Measurements from ENCODE around the gene PCDHB1. TPM values are rescaled to one million over a fixed set of nuclear protein-coding genes. Genes with fewer than 3 reads are reported as not detected.

Gene PCDHB1
- total and polyA plus RNA-seq, 2 donors (not counting 3 experiments of a cell fraction or from before 2014, with no cell fraction given), result not detected

DNA sequence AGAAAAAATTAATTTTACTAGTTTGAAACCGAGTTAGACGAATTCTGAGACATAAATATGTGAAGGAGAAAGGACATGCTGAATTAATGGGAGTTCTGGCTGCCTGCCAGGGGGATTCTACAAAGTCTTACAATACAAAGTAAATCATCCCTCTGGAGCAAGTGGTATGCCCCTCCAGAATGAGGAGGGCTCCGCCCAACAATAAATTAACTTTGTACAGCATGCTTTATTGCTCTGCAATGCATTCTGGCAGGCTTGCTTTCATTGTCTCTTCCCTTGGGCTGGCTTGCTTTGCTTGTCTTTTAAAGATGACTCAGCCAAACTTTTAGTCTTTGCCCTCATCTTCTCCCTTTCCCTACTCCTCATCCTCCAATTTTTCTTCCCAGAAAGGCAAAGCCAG lies 11.7 kb upstream of the PCDHB1 start:
- intact Hi-C loops (cut with micrococcal nuclease), result no loop called here
- CTCF ChIA-PET, result interaction anchor here (0.6 to 2.3 kb wide), 15 partner anchors 12 to 245 kb away, joined by 3 to 34 read pairs (median 4); partner anchors contain the start of genes PCDHA10, PCDHA11, PCDHA13 and PCDHA2
- BruUV-seq (replicated peaks), result no TSS peak
- no peaks in the 10 kb centered on the region for H4K20me1 ChIP-seq (replicated peaks; ENCODE audit: control insufficient read depth, extremely low read depth, insufficient read depth, low read length)
- H3K27me3 ChIP-seq (ENCODE audit: control insufficient read depth in 2 of 2, insufficient read depth in 2 of 2, low read length in 2 of 2), result no peaks in the 10 kb centered on the region
- DNase-seq (ENCODE audit: low read depth, low spot score), result no peak
- POLR2A ChIA-PET, result no interaction called here
- dilution Hi-C loops (cut with MboI; ENCODE audit: extremely low pct_ligation_motif_present, low sequenced_read_pairs), result no loop called here
- no peaks in the 10 kb centered on the region for H3K9me1 ChIP-seq (replicated peaks; ENCODE audit: control insufficient read depth, extremely low read depth, insufficient read depth, low read length)
- H3K9me3 ChIP-seq (replicated peaks; ENCODE audit: control insufficient read depth, insufficient read depth, low read length), result no peaks in the 10 kb centered on the region
- no peak overlapping the region for H3K4me2 ChIP-seq (ENCODE audit: insufficient read depth, low read length)
- TF ChIP-seq POLR2AphosphoS5 (IDR thresholded peaks at IDR 0.05; ENCODE audit: insufficient read depth, low read depth, low read length) (no peak), JUN (IDR thresholded peaks at IDR 0.05; ENCODE audit: borderline replicate concordance, insufficient read depth, insufficient read length, low read depth) (no peak), FOS (IDR thresholded peaks at IDR 0.05; ENCODE audit: borderline replicate concordance, insufficient read depth, low read length) (no peak), GATA2 (IDR thresholded peaks at IDR 0.05; ENCODE audit: insufficient read depth, insufficient read length, low read depth, low read length) (no peak), MYC (IDR thresholded peaks at IDR 0.05; ENCODE audit: low read depth, low read length) (no peak), POLR2A (IDR thresholded peaks at IDR 0.05; ENCODE audit: low read depth, low read length) (no peak)
- TF ChIP-seq, protein P1, sequence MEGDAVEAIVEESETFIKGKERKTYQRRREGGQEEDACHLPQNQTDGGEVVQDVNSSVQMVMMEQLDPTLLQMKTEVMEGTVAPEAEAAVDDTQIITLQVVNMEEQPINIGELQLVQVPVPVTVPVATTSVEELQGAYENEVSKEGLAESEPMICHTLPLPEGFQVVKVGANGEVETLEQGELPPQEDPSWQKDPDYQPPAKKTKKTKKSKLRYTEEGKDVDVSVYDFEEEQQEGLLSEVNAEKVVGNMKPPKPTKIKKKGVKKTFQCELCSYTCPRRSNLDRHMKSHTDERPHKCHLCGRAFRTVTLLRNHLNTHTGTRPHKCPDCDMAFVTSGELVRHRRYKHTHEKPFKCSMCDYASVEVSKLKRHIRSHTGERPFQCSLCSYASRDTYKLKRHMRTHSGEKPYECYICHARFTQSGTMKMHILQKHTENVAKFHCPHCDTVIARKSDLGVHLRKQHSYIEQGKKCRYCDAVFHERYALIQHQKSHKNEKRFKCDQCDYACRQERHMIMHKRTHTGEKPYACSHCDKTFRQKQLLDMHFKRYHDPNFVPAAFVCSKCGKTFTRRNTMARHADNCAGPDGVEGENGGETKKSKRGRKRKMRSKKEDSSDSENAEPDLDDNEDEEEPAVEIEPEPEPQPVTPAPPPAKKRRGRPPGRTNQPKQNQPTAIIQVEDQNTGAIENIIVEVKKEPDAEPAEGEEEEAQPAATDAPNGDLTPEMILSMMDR (IDR thresholded peaks at IDR 0.05; ENCODE audit: extremely low read depth in 1 of 2, insufficient read depth in 1 of 2, low read depth in 1 of 2, low read length in 2 of 2), result no peak
- TF ChIP-seq, protein P2, sequence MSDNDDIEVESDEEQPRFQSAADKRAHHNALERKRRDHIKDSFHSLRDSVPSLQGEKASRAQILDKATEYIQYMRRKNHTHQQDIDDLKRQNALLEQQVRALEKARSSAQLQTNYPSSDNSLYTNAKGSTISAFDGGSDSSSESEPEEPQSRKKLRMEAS (IDR thresholded peaks at IDR 0.05; ENCODE audit: insufficient read depth, insufficient read length), result no peak
- H3K9ac ChIP-seq (replicated peaks; ENCODE audit: extremely low read depth, insufficient read depth, low read length), result no peak overlapping the region
- H3K27ac ChIP-seq (ENCODE audit: insufficient read depth, low read depth, low read length), result no peak overlapping the region
- no peaks in the 10 kb centered on the region for H3K4me1 ChIP-seq (ENCODE audit: control insufficient read depth, extremely low read depth, insufficient read depth, low read length)
- no peaks in the 10 kb centered on the region for H3K79me2 ChIP-seq (ENCODE audit: control insufficient read depth, insufficient read depth, low read length)
- no peak for FAIRE-seq
- no peak overlapping the region for H3K4me3 ChIP-seq (replicated peaks in 1 of 3; ENCODE audit: insufficient read depth in 1 of 3, low read depth in 1 of 3, low read length in 3 of 3)
- H3K36me3 ChIP-seq (ENCODE audit: control insufficient read depth in 2 of 2, extremely low read depth in 1 of 2, insufficient read depth in 2 of 2, low read length in 2 of 2), result no peaks in the 10 kb centered on the region
- no peak overlapping the region for H2AFZ ChIP-seq (ENCODE audit: low read depth, low read length)
